Left lobe of liver (tissue), 2 donors: ENCODE results near the gene PIKFYVE. TPM values are rescaled to one million over a fixed set of nuclear protein-coding genes. Genes with fewer than 3 reads are reported as not detected.
"Not testable (repeated sequence)": the region's sequence is repeated elsewhere in the genome, so short reads cannot be mapped to it uniquely, and the experiment has no call there.

Experiments used
- ATAC-seq: fragments of 200-7000 bp; cut with Tn5 transposase; one replicate; pipeline ENCODE4 v1.9.1; 2020; ENCODE audit warnings: mild to moderate bottlenecking, moderate library complexity
- DNase-seq: peaks from one replicate; pipeline ENCODE4 v3.0.0-alpha.2; 2020; ENCODE audit warnings: low spot score
- total RNA-seq: library from RNA; stranded (reverse); gene quantifications from one replicate; pipeline ENCODE4 v1.2.1, GENCODE V29; 2021
- donor health status: DM: no; HTN: no; CAD: no; lungs with moderate emphysema.
- donor health status: DM: no; HTN: yes; CAD: no.

Gene PIKFYVE, protein sequence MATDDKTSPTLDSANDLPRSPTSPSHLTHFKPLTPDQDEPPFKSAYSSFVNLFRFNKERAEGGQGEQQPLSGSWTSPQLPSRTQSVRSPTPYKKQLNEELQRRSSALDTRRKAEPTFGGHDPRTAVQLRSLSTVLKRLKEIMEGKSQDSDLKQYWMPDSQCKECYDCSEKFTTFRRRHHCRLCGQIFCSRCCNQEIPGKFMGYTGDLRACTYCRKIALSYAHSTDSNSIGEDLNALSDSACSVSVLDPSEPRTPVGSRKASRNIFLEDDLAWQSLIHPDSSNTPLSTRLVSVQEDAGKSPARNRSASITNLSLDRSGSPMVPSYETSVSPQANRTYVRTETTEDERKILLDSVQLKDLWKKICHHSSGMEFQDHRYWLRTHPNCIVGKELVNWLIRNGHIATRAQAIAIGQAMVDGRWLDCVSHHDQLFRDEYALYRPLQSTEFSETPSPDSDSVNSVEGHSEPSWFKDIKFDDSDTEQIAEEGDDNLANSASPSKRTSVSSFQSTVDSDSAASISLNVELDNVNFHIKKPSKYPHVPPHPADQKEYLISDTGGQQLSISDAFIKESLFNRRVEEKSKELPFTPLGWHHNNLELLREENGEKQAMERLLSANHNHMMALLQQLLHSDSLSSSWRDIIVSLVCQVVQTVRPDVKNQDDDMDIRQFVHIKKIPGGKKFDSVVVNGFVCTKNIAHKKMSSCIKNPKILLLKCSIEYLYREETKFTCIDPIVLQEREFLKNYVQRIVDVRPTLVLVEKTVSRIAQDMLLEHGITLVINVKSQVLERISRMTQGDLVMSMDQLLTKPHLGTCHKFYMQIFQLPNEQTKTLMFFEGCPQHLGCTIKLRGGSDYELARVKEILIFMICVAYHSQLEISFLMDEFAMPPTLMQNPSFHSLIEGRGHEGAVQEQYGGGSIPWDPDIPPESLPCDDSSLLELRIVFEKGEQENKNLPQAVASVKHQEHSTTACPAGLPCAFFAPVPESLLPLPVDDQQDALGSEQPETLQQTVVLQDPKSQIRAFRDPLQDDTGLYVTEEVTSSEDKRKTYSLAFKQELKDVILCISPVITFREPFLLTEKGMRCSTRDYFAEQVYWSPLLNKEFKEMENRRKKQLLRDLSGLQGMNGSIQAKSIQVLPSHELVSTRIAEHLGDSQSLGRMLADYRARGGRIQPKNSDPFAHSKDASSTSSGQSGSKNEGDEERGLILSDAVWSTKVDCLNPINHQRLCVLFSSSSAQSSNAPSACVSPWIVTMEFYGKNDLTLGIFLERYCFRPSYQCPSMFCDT (N-terminal part only)
- 12.8 TPM for total RNA-seq

DNA sequence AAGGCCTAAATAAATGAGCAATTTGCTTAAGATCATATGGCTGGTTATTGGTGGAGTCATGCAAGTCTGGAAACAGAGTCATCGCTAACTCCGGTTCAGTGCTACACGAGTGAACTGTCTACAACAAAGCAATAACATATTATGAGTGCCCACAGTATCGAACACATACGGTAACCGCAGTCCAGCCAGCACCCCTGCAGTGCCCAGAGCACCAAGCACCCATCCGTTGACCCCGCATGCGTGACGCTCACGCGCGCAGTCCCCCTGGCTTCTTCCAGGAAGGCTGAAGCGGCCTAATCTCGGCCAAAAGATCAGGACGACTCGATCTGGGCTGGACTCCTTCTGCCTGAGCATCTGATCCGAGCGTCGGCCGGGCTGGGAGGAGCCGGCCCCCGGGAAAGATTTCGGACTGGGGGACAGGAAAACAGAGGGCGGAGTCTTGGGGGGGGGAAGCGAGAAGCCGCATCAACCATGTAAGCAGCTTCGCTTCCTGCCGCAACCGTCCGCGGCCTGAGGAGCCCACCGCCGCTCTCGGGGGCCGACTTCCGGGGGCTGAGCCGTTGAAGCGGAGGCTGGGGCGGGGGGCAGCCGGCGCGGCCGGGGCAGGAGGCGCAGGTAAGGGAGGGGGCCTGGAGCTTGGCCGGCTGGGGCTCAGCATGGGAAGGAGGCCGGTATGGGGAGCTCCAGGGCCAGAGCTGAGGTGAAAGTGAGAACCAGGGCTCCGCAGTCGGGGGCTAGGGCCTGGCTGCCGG lies at the start of gene PIKFYVE:
PIKFYVE (plus strand) TSS at position 455 of the 752 bp plus-strand sequence. CDS start 5,265 bp downstream, outside the sequence.
- DNase-seq (peak; percentile 97), ATAC-seq (peak; percentile 97)

DNA sequence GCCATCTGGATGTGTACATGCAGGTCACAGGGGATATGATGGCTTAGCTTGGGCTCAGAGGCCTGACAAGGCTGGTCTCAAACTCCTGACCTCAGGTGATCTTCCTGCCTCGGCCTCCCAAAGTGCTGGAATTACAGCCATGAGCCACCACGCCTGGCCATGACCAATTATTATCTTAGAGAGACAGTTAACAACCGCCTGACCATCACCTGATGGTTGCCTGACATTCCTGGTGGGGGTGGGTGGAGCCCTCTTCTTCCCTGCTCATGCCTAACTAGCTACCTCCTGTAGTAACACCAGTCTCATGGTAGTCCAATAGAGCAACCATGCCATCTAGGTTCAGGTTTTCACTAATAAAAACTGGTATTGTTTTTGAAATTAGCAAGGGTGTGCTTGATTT lies 44.2 kb upstream of the PIKFYVE start:
- not testable (repeated sequence) for ATAC-seq, DNase-seq

DNA sequence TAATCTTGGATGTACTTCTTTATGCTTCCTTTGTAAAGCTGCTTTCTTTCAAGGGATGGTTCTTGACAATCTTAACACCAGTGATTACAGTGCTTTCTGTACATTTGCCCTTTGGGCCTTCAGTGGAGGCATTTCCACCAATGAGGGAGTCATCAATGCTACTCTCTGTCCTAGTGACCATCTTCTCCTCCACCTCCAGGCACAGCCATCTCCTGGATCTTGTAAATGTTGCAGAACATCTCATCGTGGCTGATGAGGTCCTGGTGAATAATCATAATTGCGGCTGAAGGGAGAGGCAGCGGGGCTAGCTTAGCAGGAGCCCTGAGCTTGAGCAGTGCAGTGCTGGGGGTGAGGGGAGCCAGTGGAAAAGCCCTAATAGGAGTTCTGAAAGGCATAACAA lies 43.7 kb upstream of the PIKFYVE start:
- ATAC-seq (no peak), DNase-seq (no peak)

DNA sequence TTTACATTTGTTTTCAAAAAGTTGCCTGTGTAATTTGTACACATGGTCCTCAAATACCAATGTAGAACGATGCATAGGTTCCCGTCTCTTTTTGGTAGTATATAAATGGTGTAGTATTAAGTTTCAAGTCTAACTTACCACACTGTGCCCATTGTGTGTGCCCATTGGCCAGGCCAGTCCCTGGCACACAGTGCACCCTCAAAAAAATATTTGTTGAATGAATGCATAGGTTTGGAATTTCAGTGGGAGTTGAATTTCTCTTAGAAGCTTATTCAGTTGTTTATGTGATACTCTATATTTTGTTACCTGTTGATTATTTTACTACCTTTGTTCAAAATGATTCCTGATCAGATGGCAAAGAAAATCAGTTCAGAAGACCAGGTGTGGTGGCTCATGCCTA lies 41.3 kb upstream of the PIKFYVE start:
- no peak for ATAC-seq
- no peak for DNase-seq

DNA sequence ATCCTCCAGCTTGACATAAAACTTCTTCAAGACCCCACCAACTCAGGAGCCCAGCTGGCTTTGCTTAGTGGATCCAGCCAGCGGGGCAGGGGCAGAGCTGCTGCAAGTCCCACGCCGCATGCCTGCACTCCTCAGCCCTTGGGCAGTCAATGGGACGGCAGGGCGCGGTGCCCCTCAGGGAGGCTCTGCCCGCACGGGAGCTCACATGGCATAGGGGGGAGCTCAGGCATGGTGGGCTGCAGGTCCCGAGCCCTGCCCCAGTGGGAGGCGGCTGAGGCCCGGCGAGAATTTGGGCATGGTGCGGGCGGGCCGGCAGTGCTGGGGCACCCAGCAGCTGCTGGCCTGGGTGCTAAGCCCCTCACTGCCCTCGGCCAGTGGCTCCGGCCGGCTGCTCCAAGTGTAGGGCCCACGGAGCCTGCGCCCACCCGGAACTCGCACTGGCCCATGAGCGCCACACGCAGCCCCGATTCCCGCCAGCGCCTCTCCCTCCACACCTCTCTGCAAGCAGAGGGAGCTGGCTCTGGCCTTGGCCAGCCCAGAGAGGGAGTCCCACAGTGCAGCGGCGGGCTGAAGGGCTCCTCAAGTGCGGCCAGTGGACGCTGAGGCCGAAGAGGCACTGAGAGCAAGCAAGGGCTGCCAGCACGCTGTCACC lies 38.3 kb upstream of the PIKFYVE start:
- DNase-seq: no peak
- ATAC-seq: no peak

DNA sequence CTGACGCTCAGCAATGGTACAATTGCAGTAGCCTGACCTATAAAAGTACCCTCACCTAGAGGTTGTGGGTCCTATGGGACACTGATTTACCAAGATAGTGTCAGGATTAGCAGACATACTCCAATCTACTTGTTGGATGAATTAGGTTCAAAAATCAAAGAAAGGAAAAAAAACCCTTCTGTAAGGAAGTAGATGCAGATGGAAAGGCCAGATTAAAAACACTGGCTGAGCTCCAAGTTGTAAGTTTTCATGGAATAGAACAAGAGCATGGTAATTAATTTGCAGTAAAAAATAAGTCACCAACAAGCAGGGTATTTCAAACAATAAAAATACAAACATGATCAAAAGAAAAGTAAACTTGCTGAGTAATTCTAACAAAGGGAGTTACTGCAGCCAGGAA lies 37.6 kb upstream of the PIKFYVE start:
- ATAC-seq (no peak), DNase-seq (no peak)

DNA sequence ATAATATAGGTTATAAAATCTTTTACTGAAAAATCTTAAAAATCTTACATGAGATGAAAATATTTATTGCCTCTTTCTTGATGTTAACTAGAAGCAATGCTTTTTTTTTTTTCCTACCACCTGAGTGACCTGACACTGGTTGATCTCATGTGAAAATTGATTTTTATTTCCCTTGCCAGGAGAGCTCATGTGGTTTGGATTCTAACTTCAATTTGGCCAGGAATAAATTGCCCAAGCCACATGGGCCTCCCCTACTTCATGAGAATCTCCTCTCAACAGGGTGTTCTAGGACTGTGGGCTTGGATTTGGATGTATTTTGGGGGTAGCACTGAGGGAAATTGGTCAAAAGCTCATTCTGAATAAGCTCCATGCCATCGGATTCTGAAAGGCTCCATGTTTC lies 31.3 kb upstream of the PIKFYVE start:
- DNase-seq (no peak), ATAC-seq (peak; percentile 77)

DNA sequence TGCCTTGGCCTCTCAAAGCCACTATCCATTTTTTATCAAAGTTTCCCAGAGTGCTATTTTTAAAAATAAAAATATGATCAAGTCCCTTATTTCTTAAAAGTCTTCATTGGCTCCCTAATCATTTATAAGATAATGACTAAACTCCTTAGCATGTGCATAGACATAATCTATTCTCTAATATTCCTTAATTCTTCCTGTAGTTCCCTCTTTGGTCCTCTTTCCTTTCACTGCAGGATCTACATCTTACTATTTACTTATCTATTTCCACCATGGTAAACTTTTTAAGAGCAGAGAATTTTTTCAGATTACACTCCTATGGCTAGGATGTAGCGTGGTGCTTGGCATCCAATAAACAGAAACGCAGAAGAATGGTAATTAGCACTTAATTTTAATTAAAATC lies 30.2 kb upstream of the PIKFYVE start:
- no peak for DNase-seq
- ATAC-seq: no peak

DNA sequence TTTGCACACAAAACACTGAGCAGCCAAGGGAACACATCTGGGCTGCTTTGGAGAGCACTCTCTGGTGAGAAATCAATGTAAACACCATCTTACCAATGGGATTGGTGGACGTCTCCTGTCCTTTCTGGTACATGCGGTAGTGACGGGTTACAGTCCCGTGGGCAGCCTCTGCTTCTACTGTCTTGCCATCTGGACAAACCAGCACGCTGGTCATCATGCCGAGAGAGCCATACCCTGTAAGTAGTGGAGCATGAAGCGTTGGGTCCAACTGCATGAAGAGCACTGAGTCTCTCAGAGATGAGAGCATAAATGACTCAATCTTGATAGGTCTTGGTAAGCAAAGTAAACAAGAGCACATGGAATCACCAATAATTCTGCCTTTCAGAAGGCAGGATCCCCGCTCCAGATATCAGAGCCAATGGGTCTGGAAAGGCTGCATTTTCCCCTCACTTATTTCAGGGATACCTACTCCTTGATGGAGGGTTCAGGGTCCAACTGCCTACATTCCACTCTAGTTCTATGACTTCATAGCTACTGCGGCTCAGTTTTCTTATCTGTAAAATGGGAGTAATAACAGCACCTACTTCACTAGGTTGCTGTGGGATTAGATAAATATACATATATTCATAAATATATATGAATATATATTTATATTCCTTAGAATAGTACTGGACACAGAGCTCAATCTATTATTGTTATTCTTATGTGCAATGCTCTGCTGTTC lies 26.1 kb upstream of the PIKFYVE start:
- ATAC-seq (no peak), DNase-seq (no peak)

DNA sequence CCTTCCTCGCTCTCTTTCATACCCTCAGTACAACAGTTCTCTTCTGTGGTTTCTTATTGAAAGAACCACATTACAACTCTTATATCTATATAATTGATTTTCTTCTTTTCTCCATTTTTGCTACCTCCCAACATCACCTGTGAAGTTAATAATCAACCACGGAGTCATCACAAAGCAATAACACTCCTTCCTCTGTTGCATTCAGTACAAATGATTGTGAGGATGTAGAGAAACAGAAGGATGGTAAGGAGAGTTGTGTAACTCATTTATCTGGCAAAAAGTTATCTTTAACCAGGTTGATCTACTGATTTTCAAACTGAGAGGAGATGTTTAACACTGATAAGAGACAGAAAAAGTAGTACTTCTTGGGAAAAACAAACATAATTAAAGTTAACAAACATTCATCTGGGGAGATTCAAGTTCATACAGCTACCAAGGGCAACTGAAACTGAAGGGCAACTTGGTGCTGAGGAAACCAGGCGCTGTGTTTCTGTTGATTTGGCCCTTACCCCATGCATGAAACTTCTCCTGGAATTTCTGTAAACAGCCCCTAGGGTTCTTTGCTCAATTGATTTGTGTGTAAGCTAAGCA lies 25.3 kb upstream of the PIKFYVE start:
- peak; percentile 24 for ATAC-seq
- no peak for DNase-seq

DNA sequence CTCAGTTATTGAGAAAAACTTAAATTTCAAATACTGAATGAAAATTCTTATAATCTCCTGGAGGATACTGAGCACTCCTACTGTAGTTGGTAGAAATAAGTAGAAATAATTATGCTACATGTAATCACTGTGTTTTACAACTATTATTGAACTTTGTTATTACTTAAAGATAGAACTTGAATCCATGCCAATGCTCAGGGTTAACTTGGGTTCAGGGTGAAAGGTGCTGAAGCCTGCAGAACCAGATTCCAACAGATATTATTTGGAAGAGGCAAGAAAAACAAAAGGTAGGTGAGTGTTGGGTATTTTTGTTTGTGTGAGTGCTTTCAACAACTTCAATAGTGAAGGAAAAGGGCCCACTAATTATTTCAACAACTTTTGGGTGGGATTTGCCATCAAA lies 21.6 kb upstream of the PIKFYVE start:
- ATAC-seq: no peak
- DNase-seq: no peak

DNA sequence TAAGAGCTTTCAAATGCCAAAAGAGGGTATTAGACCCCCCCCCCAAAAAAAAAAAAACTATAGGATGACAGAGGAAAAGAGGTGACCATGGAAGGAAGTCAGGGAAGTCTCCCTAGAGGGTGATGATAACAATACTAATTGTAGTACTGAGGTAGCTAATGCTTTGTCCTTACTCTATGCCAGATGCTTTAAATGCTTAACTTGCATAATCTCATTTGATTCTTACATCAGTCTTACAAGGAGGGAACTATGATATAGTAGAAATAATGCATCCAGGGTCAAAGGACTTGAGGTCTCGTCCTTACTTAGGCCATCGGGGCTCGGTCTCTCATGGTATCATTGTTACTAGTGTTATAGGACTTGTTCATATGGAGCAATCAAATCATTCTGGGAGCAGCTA lies 20.3 kb upstream of the PIKFYVE start:
- ATAC-seq: no peak

DNA sequence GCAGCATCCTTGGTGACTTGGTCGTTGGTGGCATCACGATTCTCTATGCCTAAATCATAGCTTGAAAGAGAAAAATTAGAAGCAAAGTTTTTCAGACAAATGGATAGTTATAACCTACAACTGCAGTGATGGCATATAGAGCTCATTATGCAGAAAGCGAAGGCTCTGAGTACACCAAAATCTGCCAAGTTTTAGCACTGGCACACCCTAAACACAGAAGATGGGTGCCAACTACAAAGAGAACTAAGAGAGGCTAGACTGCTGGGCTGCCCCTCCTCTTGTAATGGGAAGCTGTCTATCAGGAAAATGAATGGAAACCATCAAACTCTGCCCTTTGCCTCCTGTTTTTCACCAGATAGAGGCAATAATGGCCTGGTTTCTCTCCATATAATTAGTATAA lies 17.5 kb upstream of the PIKFYVE start:
- no peak for ATAC-seq

More for the DNA sequence above, 20.3 kb upstream of the PIKFYVE start:
- DNase-seq: no peak

DNA sequence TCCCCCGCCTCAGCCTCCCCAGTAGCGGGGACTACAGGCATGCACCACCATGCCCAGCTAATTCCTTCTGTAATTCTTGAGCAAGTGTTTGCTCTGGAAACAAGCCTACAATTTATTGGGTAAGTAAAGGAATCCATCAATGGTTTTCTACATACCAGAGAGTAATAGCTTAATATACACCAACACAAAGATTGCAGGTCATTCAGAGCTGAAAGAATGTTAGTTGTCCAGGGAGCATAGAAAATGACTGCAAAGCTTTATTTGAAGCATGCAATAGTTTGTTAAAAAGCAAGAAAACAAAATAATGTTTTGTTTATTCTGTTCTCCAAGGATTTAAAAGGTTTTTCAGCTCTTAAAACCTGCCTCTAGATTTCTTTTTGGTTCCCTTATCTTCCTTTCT lies 16.8 kb upstream of the PIKFYVE start:
- DNase-seq (no peak), ATAC-seq (no peak)

More for the DNA sequence above, 17.5 kb upstream of the PIKFYVE start:
- no peak for DNase-seq

DNA sequence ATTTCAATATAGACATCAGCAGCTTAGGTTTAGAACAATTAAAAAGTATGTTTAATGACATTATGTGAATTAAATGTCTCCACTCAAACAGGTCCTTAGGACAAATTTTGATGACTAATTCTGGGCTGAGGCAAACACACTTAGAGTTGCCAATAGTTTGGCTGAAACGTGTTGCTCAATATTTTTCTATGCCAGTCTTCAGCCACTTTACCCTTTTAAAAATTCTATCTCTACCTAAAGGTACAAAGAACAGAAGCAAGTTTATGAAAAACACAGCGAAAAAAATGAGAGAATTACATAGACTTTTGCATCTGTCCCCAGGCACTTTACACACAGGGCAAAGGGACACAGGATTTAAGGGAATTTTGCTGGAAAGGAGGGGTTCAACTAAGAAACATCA lies 15.7 kb upstream of the PIKFYVE start:
- DNase-seq: no peak
- ATAC-seq: no peak

DNA sequence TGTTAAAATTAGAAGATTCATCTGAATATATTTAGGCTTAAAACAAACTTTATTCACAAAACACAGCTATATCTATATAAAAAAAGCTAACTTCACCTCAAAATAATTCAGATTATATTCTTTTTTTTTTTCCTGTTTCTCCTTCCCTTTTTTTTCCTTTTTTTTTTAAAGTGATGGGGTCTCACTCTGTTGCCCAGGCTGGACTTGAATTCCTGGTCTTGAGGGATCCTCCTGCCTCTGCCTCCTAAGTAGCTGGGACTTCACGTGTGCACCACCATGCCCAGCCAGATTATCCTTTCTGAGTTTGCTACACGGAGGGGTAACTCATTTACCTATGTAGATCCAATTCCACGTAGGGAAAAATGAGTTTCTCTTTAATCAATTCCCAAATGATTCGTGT lies 15.0 kb upstream of the PIKFYVE start:
- ATAC-seq (no peak), DNase-seq (no peak)

DNA sequence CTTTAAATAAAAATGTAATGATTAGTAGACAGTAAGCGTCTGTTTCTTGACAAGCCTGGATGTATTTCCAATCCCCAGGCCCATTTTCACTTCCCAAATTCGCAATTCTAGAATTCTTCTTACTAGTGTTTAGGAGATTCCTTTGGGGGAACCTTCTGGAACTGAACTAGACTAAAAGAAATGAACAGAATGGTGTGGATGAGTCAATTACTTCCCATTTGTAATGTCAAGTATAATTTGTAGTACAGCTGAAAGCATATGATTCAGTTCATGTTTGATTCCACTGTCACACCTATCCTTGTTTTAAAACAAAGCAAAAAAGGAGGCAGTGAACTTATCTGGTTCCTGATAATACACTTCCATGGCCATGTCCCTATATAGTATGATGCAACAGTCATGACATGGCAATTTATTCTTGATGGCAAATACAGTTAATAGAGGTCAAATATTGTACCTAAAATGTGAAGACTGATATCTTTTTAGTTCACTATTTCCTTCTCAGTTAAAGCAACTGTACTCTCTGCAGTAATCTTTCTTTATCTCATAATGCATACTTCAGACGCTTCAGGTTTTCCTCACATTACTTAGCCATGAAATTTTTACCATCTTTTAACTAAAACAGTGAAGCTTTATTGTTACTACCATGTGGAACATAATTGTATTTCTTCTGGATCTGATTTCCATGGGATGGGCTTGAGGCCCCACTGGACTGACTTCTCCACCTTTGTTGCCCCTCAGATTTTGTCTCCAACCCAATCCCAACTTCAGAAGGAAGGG lies 13.2 kb upstream of the PIKFYVE start:
- no peak for ATAC-seq
- DNase-seq: no peak

DNA sequence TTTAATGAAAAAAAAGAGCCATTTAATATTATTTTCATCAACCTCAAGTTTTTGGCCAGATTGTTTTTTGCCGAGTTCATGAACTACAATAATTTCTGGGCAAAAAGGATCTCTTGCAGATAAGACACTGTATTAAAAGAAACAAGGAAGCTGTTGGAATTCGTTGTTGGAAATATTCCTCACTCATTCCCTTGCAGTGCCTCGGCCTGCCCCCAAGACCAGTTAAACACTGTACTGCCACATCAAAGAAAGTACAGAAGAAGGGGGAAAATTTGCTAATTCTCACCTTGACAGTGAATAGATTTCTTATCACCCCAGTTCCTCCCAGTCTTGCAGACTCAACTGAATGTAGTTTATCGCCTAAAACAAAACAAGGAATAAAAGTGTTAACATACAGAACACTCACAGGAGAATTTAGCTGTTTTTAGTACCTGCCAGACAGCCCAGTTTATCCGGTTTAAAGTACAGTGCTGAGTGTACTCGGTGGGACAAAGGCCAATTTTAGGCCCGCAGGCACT lies 12.4 kb upstream of the PIKFYVE start:
- DNase-seq: no peak
- no peak for ATAC-seq
